NCI-H82 treated with DMSO at 0.1 percent for 48 hours (cell line): ENCODE measurements around the gene STRC.
"Not testable (repeated sequence)": the region's sequence is repeated elsewhere in the genome, so short reads cannot be mapped to it uniquely, and the experiment has no call there.

ENCODE experiments used
- DNase-seq: peaks from one replicate; lab custom pipeline; 2025; ENCODE audit not compliant: unreplicated experiment; lab: John Stamatoyannopoulos, UW

The STRC gene

GRCh38 chr15:43566615-43567014, 52.0 kb downstream of the STRC start:
- not testable (repeated sequence) for DNase-seq

GRCh38 chr15:43563793-43564192, 54.8 kb downstream of the STRC start:
- not testable (repeated sequence) for DNase-seq

GRCh38 chr15:43562753-43563152, 55.8 kb downstream of the STRC start:
- DNase-seq, result not testable (repeated sequence)

- DNase-seq, result no peak
Measured at GRCh38 chr15:43552986-43553385, 65.6 kb downstream of the STRC start.

GRCh38 chr15:43552256-43552655, 66.3 kb downstream of the STRC start:
- no peak for DNase-seq

GRCh38 chr15:43550527-43551363, 67.9 kb downstream of the STRC start:
- no peak for DNase-seq
